Immature natural killer cell (primary cell): Measurements from ENCODE around the gene FUT1. TPM values are rescaled to one million over a fixed set of nuclear protein-coding genes. Genes with fewer than 3 reads are reported as not detected.
"Not testable (repeated sequence)": the region's sequence is repeated elsewhere in the genome, so short reads cannot be mapped to it uniquely, and the experiment has no call there.

Experiments used
- DNase-seq, 3 donors: peaks; one replicate each; pipeline ENCODE4 v3.0.0; 2022; ENCODE audit warnings: mixed read lengths in 1 of 3
- H3K27ac Mint-ChIP-seq, 6 donors: one replicate each; pipeline ENCODE4 v1.8.0; 2020; ENCODE audit warnings: mixed read lengths in 6 of 6, mild to moderate bottlenecking in 5 of 6, inconsistent platforms in 4 of 6, moderate library complexity in 3 of 6
- H3K27me3 Mint-ChIP-seq, 3 donors: one replicate each; pipeline ENCODE4 v1.8.0; 2020 to 2021; ENCODE audit warnings: low read depth in 3 of 3, mild to moderate bottlenecking in 3 of 3, mixed read lengths in 3 of 3, moderate library complexity in 3 of 3, inconsistent platforms in 1 of 3
- H3K36me3 Mint-ChIP-seq, 3 donors: one replicate each; pipeline ENCODE4 v1.8.0; 2020; ENCODE audit warnings: mixed read lengths in 3 of 3, inconsistent platforms in 2 of 3, mild to moderate bottlenecking in 2 of 3
- H3K4me1 Mint-ChIP-seq, 2 donors: one replicate each; pipeline ENCODE4 v1.8.0; 2020; ENCODE audit warnings: inconsistent platforms in 2 of 2, mild to moderate bottlenecking in 2 of 2, mixed read lengths in 2 of 2, moderate library complexity in 1 of 2
- H3K4me3 Mint-ChIP-seq, 5 donors: one replicate each; pipeline ENCODE4 v1.8.0; 2020; ENCODE audit warnings: mild to moderate bottlenecking in 5 of 5, mixed read lengths in 5 of 5, inconsistent platforms in 3 of 5, moderate library complexity in 3 of 5
- H3K9me3 Mint-ChIP-seq, 6 donors: one replicate each; pipeline ENCODE4 v1.8.0; 2020; ENCODE audit warnings: mild to moderate bottlenecking in 6 of 6, mixed read lengths in 6 of 6, inconsistent platforms in 4 of 6, moderate library complexity in 3 of 6
- polyA plus RNA-seq, 3 donors: library from polyadenylated mRNA; unstranded; fragments of 300-500 nt; fragmentation: Illumina TruSeq; gene quantifications; one replicate each; pipeline ENCODE4 v1.2.3, GENCODE V29; 2021

The FUT1 gene
- polyA plus RNA-seq, 3 donors from 2014 or later, result not detected

- peak; percentile 39 to 50 (median 49) for DNase-seq
- peaks cover 29 to 39% of the 10 kb centered on the region in 2 donors for H3K4me1 Mint-ChIP-seq
- H3K27ac Mint-ChIP-seq, result peak overlapping the region; percentile 48 to 91 (median 83)
- peak overlapping the region in 4 of 5 donors; percentile 7 to 48 (median 20) for H3K4me3 Mint-ChIP-seq
- H3K27me3 Mint-ChIP-seq, result peaks cover 0 to 5% (median 4%) of the 10 kb centered on the region in 3 donors
- peaks cover 0 to 8% (median 0%) of the 10 kb centered on the region in 6 donors for H3K9me3 Mint-ChIP-seq
- peaks cover 4 to 9% (median 5%) of the 10 kb centered on the region in 3 donors for H3K36me3 Mint-ChIP-seq
Measured at GRCh38 chr19:48724796-48725753, 27.4 kb downstream of the FUT1 start.

GRCh38 chr19:48722196-48722708, 30.2 kb downstream of the FUT1 start:
- Mint-ChIP-seq H3K4me3 (peak overlapping the region in 2 of 5 donors; percentile 30 to 47), H3K27me3 (peaks cover 0 to 5% (median 4%) of the 10 kb centered on the region in 3 donors), H3K9me3 (peaks cover 0 to 5% (median 0%) of the 10 kb centered on the region in 6 donors), H3K36me3 (peaks cover 4 to 9% (median 5%) of the 10 kb centered on the region in 3 donors), H3K27ac (no peak overlapping the region), H3K4me1 (peaks cover 26 to 35% of the 10 kb centered on the region in 2 donors)
- no peak for DNase-seq

DNA sequence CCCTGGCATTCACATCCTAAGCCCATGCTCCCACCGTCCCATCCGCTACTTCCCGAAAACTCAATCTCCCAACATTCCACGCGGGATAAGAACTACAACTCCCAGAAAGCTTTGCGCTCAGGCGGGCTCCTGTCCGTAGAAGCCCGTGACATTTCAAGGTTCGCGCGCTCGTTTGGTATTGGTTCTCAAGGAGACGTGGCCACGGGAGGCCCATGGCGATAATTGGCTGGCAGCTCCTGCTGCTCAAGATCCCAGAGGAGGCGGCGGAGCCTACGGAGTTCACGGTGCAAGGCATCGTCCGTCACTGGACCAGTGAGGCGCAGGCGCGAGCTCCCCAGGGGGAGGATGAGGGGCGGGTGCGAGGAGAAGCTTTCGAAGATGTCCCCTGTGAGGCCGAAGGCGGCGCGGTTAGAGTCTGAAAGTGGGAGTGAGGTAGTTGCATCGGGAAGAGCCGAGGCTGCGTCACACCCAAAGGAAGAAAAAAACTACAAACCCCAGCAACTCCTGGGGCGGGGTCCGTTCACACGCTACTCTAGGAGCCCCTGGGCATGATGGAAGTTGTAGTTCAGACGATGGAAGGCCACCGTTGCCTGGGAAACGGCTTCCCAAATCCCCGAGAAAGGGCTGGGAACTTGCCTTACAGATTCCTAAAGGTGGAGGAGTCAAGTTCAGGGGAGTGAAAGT, 31.7 kb downstream of the FUT1 start:
- Mint-ChIP-seq H3K4me3 (peak overlapping the region; percentile 91 to 98 (median 97)), H3K4me1 (peaks cover 18 to 24% of the 10 kb centered on the region in 2 donors), H3K27ac (peak overlapping the region; percentile 94 to 97 (median 97)), H3K27me3 (peaks cover 2 to 4% (median 4%) of the 10 kb centered on the region in 3 donors), H3K9me3 (peaks cover 0 to 3% (median 0%) of the 10 kb centered on the region in 6 donors), H3K36me3 (peaks cover 0 to 3% (median 0%) of the 10 kb centered on the region in 3 donors)
- peak; percentile 84 to 88 (median 87) for DNase-seq

DNA sequence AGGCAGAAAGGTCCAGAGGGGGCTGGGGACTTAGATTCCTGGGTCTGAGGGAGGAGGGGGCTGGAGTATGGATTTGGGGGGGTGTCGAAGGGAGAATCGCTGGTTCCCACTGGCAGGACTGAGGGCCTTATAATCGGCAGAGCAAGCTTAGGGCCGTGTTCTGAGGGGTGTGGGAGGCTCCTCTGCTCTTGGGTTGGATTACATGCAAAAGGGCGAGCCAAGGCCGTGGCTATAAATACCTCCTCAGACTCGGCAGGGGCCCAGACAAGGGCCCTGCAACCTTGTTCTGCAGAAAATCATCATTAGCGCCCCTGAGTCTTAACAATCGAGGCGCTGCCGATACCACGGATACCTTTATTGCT, 32.2 kb downstream of the FUT1 start:
- peaks cover 2 to 4% (median 4%) of the 10 kb centered on the region in 3 donors for H3K27me3 Mint-ChIP-seq
- H3K9me3 Mint-ChIP-seq, result peaks cover 0 to 3% (median 0%) of the 10 kb centered on the region in 6 donors
- H3K27ac Mint-ChIP-seq, result peak overlapping the region in 5 of 6 donors; percentile 94 to 97 (median 97)
- no peak for DNase-seq
- H3K4me1 Mint-ChIP-seq, result peaks cover 14 to 19% of the 10 kb centered on the region in 2 donors
- H3K4me3 Mint-ChIP-seq, result peak overlapping the region; percentile 91 to 98 (median 97)
- H3K36me3 Mint-ChIP-seq, result peaks cover 0 to 3% (median 0%) of the 10 kb centered on the region in 3 donors

DNA sequence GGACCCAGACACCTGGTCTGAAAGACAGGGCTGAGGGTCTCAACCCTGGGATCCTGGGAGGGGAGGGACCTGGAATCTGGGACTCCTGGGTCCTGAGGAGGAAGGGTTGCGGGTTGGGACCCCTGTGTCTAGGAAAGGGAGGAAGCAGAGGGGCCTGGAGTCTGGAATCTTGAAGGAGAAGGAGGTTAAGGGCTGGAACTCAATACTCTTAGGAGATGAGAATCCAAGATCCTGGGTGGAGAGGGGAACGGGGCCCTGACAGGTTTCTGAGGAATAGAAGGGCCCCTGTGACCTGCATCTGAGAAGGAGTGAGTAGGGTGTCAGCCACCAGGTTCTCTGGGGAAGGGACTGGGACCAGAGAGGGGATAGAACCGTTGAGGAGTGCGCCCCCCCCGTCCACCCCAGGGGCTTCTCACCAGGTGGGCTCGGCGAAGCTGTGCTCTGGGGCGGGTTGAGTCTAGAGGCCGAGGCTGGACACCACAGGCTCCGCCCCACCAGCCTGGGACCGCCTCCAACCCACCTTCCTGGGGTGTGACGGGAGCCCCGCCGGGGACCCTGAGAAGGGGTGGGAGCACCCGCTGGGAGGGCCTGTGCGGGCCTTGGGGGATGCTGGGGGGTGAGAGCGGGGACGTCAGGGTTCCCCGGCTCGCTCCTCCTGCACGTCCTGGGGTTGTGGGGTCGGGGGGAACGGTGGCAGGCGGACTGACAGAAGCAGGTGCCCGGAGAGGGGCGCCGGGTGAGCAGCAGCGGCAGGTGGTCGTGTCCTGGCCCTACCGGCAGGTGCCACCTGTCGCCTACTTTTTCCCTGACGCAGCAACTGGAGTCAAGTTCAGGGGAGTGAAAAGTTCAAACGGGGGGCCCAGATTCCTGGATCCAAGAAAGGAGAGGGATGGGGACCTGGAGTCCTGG, 32.9 kb downstream of the FUT1 start, which contains the start of gene MAMSTR:
Gene MAMSTR (minus strand): TSS at position 463 of the 909 bp plus-strand sequence. CDS start 694 bp downstream, outside the sequence.
- Mint-ChIP-seq H3K4me3 (peak within 1 kb of the TSS; percentile 91 to 98 (median 97)), H3K27me3 (peaks cover 2 to 4% (median 2%) of the 10 kb centered on the region in 3 donors), H3K4me1 (peaks cover 13 to 18% of the 10 kb centered on the region in 2 donors), H3K27ac (peak within 1 kb of the TSS; percentile 94 to 97 (median 97)), H3K9me3 (no peaks in the 10 kb centered on the region), H3K36me3 (no peaks in the 10 kb centered on the region)
- no peak for DNase-seq

GRCh38 chr19:48718711-48719231, 33.7 kb downstream of the FUT1 start:
- Mint-ChIP-seq H3K36me3 (no peaks in the 10 kb centered on the region), H3K4me3 (peak overlapping the region in 1 of 5 donors; percentile 4), H3K9me3 (no peaks in the 10 kb centered on the region), H3K4me1 (peaks cover 17 to 23% of the 10 kb centered on the region in 2 donors), H3K27ac (peak overlapping the region in 3 of 6 donors; percentile 67 to 78 (median 69)), H3K27me3 (peaks cover 2 to 5% (median 4%) of the 10 kb centered on the region in 3 donors)
- no peak for DNase-seq

DNA sequence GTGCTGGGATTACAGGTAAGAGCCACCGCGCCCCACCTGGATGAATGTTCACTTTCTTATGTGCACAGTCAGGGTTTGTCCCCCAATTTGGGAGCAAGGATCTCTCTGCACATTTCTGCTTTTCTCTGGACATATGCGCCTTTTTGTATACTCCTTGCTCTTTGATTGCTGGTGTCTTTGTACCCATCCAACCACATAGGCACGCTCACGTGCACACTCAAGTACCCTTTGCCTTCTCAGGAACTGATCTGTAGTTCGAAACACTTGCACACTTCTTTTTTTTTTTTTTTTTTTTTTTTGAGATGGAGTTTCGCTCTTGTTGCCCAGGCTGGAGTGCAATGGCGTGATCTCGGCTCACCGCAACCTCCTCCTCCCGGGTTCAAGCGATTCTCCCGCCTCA, 34.3 kb downstream of the FUT1 start:
- not testable (repeated sequence) for H3K36me3 Mint-ChIP-seq, H3K27me3 Mint-ChIP-seq, H3K4me3 Mint-ChIP-seq, DNase-seq, H3K9me3 Mint-ChIP-seq, H3K27ac Mint-ChIP-seq
- peaks cover 19 to 25% of the 10 kb centered on the region in 2 donors for H3K4me1 Mint-ChIP-seq

DNA sequence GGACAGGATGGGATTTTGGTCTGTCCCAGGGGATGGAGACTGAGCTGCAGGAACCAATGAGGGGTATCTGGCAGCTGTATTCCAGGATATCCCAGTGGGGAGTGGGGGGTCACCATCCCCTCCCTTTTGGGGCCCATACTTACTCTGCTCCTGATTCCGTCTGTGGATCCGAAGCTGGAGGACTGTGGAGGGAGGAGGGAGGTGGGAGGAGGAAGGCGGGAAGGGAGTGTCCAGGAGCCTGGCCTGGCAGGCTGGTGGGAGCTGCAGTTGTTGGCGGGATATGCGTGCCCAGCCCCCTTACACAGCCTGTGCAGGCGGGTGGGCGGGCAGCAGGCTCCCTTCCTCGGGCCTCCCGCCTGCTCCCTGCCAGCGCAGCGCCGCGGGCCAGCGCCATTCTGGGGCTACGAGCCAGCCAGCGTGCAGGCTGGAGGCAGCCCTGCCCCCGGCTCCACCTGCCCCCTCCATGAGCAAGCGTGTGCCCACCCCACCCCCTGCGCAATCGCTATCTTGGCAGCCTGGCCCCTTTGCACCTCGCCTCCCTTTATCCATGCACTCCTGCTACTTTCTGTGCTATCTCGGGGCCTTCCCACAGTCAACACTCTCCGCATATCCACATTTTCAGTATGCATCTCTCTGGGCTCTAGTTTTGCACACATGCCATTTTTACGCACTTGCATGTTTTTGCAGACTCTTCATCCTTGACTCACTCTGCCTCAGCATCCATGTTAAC, 35.7 kb downstream of the FUT1 start:
- Mint-ChIP-seq H3K4me1 (peaks cover 19 to 25% of the 10 kb centered on the region in 2 donors), H3K27me3 (peaks cover 2 to 4% (median 3%) of the 10 kb centered on the region in 3 donors), H3K27ac (peak overlapping the region in 1 of 6 donors; percentile 45), H3K9me3 (no peaks in the 10 kb centered on the region), H3K4me3 (peak overlapping the region in 2 of 5 donors; percentile 17 to 71), H3K36me3 (no peaks in the 10 kb centered on the region)
- no peak for DNase-seq

- peaks cover 2 to 4% (median 3%) of the 10 kb centered on the region in 3 donors for H3K27me3 Mint-ChIP-seq
- DNase-seq, result no peak
- peak overlapping the region in 3 of 5 donors; percentile 51 to 68 (median 60) for H3K4me3 Mint-ChIP-seq
- H3K9me3 Mint-ChIP-seq, result no peaks in the 10 kb centered on the region
- H3K36me3 Mint-ChIP-seq, result no peaks in the 10 kb centered on the region
- no peak overlapping the region for H3K27ac Mint-ChIP-seq
- H3K4me1 Mint-ChIP-seq, result peaks cover 12 to 20% of the 10 kb centered on the region in 2 donors
Measured at GRCh38 chr19:48715681-48716171, 36.7 kb downstream of the FUT1 start.

DNA sequence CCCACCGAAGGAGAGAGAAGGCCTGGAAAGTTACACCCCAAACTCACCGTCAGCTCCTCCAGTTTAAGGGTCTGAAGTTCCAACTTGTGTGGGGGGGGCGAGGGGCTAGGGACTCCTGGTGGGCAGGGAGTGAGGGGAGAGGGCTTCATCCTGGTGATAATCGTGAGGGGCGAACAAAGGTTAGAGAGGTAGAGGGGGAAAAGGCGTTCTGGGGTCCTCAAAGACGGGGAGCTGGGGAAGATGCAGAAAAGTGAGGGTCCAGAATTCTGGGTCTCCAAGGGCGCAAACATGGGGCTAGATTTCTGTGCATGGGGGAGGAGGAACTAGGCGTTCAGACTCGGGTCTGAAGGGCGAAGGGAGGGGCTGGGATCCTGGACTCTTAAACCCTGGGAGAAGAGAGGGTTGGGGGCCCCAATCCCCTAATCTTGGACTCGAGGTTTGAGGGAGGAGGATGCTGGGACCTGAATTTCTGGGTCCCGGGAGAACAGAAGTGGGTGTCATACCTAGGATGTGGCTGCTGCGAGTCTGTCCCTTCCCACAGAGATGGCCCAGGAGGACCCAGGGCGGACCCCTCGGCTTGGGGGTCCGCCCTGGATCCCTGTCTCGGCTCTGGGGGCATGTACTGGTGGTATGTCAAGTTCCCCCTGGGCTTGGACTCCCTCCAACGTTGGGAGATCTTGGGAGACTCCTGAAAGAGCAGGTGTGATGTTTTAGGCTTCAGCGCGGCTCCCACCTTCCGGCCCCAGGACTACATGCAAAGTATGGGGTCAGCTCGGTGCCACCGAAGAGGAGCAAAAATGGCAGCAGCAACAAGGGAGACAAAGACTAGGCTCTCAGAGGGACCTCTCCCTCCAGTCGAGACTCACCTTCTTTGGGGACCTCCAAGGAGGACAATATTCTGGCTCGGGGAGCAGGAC, 37.4 kb downstream of the FUT1 start:
- Mint-ChIP-seq H3K9me3 (no peaks in the 10 kb centered on the region), H3K4me3 (peak overlapping the region; percentile 74 to 86 (median 81)), H3K4me1 (peaks cover 11 to 14% of the 10 kb centered on the region in 2 donors), H3K27ac (peak overlapping the region; percentile 43 to 88 (median 73)), H3K36me3 (no peaks in the 10 kb centered on the region), H3K27me3 (peaks cover 2 to 4% (median 3%) of the 10 kb centered on the region in 3 donors)
- DNase-seq, result no peak
